ENCODE results near the gene ACTN1. TPM values are rescaled to one million over a fixed set of nuclear protein-coding genes. Genes with fewer than 3 reads are reported as not detected.

ACTN1 gene
- total and polyA plus RNA-seq, 10 of the 15 experiments (the other 5 are each of a cell fraction or from before 2014, with no cell fraction given) = 0.14 to 39.4 (median 2.6) TPM

GRCh38 chr14:68888883-68889282 is 90.2 kb downstream of the ACTN1 start:
- Histone ChIP-seq H3K27ac (ENCODE audit: control insufficient read depth, insufficient read depth) (no peak overlapping the region), H3K9me3 (replicated peaks; ENCODE audit: control insufficient read depth, insufficient read depth, low read length) (no peaks in the 10 kb centered on the region), H3K4me1 (ENCODE audit: control insufficient read depth, insufficient read depth, low read length) (no peaks in the 10 kb centered on the region), H3K9ac (ENCODE audit: control insufficient read depth, insufficient read depth, low read length) (no peak overlapping the region), H2AFZ (ENCODE audit: control insufficient read depth, low read depth, low read length) (no peak overlapping the region), H3K4me3 (no peak overlapping the region), H3K79me2 (ENCODE audit: control insufficient read depth, insufficient read depth, low read length) (no peaks in the 10 kb centered on the region), H3K36me3 (ENCODE audit: control insufficient read depth in 2 of 2, insufficient read depth in 2 of 2, low read length in 1 of 2) (peaks cover 0 to 3% of the 10 kb centered on the region in 2 experiments; a peak in 2 of 4 replicates), H3K27me3 (replicated peaks in 1 of 2; ENCODE audit: control insufficient read depth in 2 of 2, insufficient read depth in 2 of 2, low read length in 1 of 2) (no peaks in the 10 kb centered on the region), H3K4me2 (ENCODE audit: control insufficient read depth, insufficient read depth) (no peak overlapping the region), H4K20me1 (ENCODE audit: control insufficient read depth, insufficient read depth) (no peaks in the 10 kb centered on the region)
- no TSS peak for BruUV-seq (replicated peaks)
- ChIA-PET RAD21 (ENCODE audit: unreplicated experiment) (no interaction called here), CTCF (no interaction called here), POLR2A (no interaction called here), SMC1A (ENCODE audit: uncharacterized antibody, unreplicated experiment) (no interaction called here)
- no peak for FAIRE-seq
- WGBS (ENCODE audit: insufficient coverage, insufficient replicate concordance, low lambda C conversion rate, missing lambda C conversion rate) = 76% methylated on average over 8 of the region's 8 CpGs
- ATAC-seq = no peak
- TF ChIP-seq JUND (IDR thresholded peaks at IDR 0.05; ENCODE audit: low read depth, low read length) = no peak
- TF ChIP-seq TBL1XR1 (IDR thresholded peaks at IDR 0.05; ENCODE audit: low read depth, low read length) = no peak
- no peak for TF ChIP-seq POU2F2 (IDR thresholded peaks at IDR 0.05; ENCODE audit: borderline replicate concordance, low read depth, low read length)
- TF ChIP-seq, protein P1, sequence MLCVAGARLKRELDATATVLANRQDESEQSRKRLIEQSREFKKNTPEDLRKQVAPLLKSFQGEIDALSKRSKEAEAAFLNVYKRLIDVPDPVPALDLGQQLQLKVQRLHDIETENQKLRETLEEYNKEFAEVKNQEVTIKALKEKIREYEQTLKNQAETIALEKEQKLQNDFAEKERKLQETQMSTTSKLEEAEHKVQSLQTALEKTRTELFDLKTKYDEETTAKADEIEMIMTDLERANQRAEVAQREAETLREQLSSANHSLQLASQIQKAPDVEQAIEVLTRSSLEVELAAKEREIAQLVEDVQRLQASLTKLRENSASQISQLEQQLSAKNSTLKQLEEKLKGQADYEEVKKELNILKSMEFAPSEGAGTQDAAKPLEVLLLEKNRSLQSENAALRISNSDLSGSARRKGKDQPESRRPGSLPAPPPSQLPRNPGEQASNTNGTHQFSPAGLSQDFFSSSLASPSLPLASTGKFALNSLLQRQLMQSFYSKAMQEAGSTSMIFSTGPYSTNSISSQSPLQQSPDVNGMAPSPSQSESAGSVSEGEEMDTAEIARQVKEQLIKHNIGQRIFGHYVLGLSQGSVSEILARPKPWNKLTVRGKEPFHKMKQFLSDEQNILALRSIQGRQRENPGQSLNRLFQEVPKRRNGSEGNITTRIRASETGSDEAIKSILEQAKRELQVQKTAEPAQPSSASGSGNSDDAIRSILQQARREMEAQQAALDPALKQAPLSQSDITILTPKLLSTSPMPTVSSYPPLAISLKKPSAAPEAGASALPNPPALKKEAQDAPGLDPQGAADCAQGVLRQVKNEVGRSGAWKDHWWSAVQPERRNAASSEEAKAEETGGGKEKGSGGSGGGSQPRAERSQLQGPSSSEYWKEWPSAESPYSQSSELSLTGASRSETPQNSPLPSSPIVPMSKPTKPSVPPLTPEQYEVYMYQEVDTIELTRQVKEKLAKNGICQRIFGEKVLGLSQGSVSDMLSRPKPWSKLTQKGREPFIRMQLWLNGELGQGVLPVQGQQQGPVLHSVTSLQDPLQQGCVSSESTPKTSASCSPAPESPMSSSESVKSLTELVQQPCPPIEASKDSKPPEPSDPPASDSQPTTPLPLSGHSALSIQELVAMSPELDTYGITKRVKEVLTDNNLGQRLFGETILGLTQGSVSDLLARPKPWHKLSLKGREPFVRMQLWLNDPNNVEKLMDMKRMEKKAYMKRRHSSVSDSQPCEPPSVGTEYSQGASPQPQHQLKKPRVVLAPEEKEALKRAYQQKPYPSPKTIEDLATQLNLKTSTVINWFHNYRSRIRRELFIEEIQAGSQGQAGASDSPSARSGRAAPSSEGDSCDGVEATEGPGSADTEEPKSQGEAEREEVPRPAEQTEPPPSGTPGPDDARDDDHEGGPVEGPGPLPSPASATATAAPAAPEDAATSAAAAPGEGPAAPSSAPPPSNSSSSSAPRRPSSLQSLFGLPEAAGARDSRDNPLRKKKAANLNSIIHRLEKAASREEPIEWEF (IDR thresholded peaks at IDR 0.05; ENCODE audit: insufficient replicate concordance, low read depth, low read length) = no peak
- no peak for TF ChIP-seq NR2F1 (conservative IDR thresholded peaks at IDR 0.05)
- no peak for TF ChIP-seq FOS (IDR thresholded peaks at IDR 0.05; ENCODE audit: borderline replicate concordance, extremely low read depth, insufficient read length)
- no peak for TF ChIP-seq PAX5 (IDR thresholded peaks at IDR 0.05; ENCODE audit: borderline replicate concordance, low read depth, low read length)
- TF ChIP-seq IRF3 (IDR thresholded peaks at IDR 0.05) = no peak
- TF ChIP-seq TAF1 (IDR thresholded peaks at IDR 0.05; ENCODE audit: borderline replicate concordance, low read depth, low read length) = no peak
- TF ChIP-seq EED (IDR thresholded peaks at IDR 0.05; ENCODE audit: low read depth) = no peak
- no peak for TF ChIP-seq POLR2A (IDR thresholded peaks at IDR 0.05; ENCODE audit: low read depth, low read length)
- no peak for TF ChIP-seq NR2C2 (IDR thresholded peaks at IDR 0.05; ENCODE audit: borderline replicate concordance, control insufficient read depth, insufficient read length, low read depth)
- TF ChIP-seq SPI1 (IDR thresholded peaks at IDR 0.05; ENCODE audit: borderline replicate concordance, insufficient read depth, low read depth, low read length) = no peak
- TF ChIP-seq PKNOX1 (IDR thresholded peaks at IDR 0.05) = no peak
- no peak for TF ChIP-seq SMAD1 (IDR thresholded peaks at IDR 0.05; ENCODE audit: low read depth, partially characterized antibody)
- TF ChIP-seq EZH2 (IDR thresholded peaks at IDR 0.05; ENCODE audit: borderline replicate concordance, control insufficient read depth, low read depth, low read length) = no peak
- TF ChIP-seq, protein P2, sequence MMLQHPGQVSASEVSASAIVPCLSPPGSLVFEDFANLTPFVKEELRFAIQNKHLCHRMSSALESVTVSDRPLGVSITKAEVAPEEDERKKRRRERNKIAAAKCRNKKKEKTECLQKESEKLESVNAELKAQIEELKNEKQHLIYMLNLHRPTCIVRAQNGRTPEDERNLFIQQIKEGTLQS (IDR thresholded peaks at IDR 0.05; ENCODE audit: borderline replicate concordance, extremely low read depth, low read depth, low read length) = no peak
- no peak for TF ChIP-seq SREBF2 (IDR thresholded peaks at IDR 0.05; ENCODE audit: low read length)
- intact Hi-C loops (cut with micrococcal nuclease; ENCODE audit: unreplicated experiment) = no loop called here
- in situ Hi-C loops (cut with MboI) = no loop called here
- DNase-seq (ENCODE audit: low read depth, low spot score) = no peak

Measured in GM12878 (cell line).